Thyroid gland (tissue), 4 donors: Measurements from ENCODE around the gene MAST4.

Source experiments
- CTCF ChIP-seq, 6 experiments: fragments of 200-600 bp in 3 of 6; fragments of 450-650 bp in 3 of 6; sonication (generic) in 3 of 6; IDR thresholded peaks; one replicate each; pipeline ENCODE4 v1.5.1; 2016 to 2019; ENCODE audit warnings: antibody characterized with exemption in 6 of 6, mild to moderate bottlenecking in 2 of 6, inconsistent platforms in 1 of 6, moderate library complexity in 1 of 6
- POLR2A ChIP-seq, 2 donors: fragments of 450-650 bp; IDR thresholded peaks; one replicate each; pipeline ENCODE4 v1.6.1; 2017; ENCODE audit warnings: antibody characterized with exemption in 2 of 2, mild to moderate bottlenecking in 2 of 2, moderate library complexity in 1 of 2

GRCh38 chr5:67058998-67059743, 463.0 kb downstream of the MAST4 start:
- no peak for TF ChIP-seq POLR2A (IDR thresholded peaks at IDR 0.05)
- TF ChIP-seq CTCF (IDR thresholded peaks at IDR 0.05): no peak
